SHP77 (cell line): ENCODE results near the gene ZDHHC9.
"Not testable (repeated sequence)": the region's sequence is repeated elsewhere in the genome, so short reads cannot be mapped to it uniquely, and the experiment has no call there.

Experiments
- DNase-seq, 2 experiments: peaks; one replicate each; lab custom pipeline; 2025; lab: John Stamatoyannopoulos, UW

The ZDHHC9 gene

DNA sequence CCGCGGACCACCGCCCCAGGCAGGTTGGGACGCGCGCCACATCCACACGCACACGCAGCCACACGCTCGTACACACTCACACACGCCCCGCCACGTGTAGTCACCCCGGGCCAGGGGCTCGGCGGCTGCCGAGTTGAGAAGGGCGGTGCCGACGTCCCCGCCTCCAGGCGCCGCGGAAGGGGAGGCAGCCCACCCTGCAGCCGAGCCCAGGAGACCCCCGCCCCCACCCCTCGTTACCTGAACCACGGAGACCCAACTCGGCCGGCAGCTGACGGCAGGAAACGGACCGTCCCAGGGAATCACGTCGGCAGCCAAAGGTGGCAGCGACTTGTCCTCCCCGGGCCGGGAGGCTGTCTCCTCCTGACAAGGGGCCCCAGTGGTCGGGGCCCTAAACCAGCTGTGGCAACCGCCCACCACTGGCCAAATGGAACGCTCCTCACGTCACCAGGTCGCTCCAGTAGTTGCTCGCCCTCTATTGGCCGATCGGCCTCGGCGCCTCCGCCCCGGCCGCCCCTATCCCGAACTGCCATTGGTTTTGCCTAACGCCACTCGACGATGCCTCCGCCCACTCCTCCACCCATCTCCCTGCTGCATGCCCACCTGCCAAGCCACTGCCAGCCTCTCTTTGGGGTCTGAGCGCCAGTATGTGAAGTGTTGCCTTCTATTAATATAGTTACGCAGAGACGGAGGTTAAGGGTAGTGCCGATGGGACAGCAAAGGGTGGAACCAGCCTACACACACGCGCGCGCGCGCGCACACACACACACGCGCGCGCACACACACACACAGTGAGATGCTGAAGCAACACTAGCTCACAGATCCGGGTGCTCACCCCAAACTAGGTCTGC is at the start of gene ZDHHC9:
Gene ZDHHC9, minus strand, starts transcription at position 428 of the 848 bp plus-strand sequence. CDS start 1,941 bp downstream, outside the sequence.
- DNase-seq: peak; percentile 69 to 78

DNA sequence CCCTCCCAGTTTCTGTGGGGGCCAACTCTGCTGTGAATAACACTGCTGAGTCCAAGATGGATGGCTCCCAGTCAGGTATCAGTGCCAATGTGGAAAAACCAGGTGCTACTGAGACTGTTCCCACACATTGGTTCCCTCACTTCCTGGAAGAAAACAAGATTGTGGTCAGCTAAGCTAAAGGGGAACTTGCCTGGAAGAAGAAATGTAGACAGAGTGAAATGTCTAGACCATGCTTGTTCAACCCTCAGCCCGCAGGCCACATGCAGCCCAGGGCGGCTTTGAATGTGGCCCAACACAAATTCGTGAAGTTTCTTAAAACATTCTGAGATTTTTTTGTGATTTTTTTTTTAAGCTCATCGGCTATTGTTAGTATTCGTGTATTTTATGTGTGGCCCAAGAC is 33.7 kb upstream of the ZDHHC9 start:
- no peak for DNase-seq

- peak; percentile 62 to 66 for DNase-seq
Observed at GRCh38 chrX:129876771-129877305, 33.2 kb upstream of the ZDHHC9 start.

- DNase-seq: peak in 1 of 2 experiments; percentile 7
Observed at GRCh38 chrX:129875669-129876068, 32.0 kb upstream of the ZDHHC9 start.

- DNase-seq: no peak
Observed at GRCh38 chrX:129872524-129872923, 28.8 kb upstream of the ZDHHC9 start.

- not testable (repeated sequence) for DNase-seq
Observed at GRCh38 chrX:129866321-129866720, 22.6 kb upstream of the ZDHHC9 start.

DNA sequence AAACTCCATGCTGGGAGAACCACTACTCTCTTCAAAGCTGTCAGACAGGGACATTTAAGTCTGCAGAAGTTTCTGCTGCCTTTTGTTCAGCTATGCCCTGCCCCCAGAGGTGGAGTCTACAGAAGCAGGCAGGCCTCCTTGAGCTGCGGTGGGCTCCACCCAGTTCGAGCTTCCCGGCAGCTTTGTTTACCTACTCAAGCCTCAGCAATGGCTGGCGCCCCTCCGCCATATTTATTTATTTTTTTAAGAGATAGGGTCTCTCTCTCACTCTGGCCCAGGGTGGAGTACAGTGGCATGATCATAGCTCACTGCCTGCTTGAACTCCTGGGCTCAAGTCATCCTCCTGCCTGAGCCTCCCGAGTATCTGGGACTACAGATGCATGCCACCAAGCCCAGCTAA is 15.4 kb upstream of the ZDHHC9 start:
- not testable (repeated sequence) for DNase-seq

DNA sequence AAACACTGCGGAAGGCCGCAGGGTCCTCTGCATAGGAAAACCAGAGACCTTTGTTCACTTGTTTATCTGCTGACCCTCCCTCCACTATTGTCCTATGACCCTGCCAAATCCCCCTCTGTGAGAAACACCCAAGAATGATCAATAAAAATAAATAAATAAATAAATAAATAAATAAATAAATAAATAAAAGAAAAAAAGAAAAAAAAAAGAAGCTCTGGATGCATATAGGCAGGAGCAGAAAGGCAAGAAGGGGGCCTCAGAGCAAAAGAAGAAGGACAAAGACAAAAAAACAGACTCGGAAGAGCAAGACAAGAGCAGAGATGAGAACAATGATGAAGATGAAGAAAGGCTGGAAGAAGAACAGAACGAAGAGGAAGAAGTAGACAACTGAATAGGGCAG is 8.1 kb upstream of the ZDHHC9 start:
- DNase-seq: not testable (repeated sequence)

GRCh38 chrX:129846716-129847115 is 3.0 kb upstream of the ZDHHC9 start:
- no peak for DNase-seq

- DNase-seq: no peak
Observed at GRCh38 chrX:129845616-129846190, 2.0 kb upstream of the ZDHHC9 start.

DNA sequence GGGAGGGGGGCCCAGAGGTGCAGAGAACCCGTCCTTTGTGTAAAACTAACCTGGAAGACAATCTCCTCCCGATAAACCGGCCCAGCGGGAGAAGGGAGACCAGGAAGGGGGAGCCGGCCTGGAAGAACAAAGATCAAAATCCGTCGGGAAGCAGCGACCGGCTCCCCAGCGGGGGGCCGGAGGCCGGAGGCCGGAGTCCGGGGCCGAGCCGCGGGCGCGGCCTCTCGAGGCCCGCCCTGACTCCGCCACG is 552 bp downstream of the ZDHHC9 start:
- DNase-seq: no peak

DNA sequence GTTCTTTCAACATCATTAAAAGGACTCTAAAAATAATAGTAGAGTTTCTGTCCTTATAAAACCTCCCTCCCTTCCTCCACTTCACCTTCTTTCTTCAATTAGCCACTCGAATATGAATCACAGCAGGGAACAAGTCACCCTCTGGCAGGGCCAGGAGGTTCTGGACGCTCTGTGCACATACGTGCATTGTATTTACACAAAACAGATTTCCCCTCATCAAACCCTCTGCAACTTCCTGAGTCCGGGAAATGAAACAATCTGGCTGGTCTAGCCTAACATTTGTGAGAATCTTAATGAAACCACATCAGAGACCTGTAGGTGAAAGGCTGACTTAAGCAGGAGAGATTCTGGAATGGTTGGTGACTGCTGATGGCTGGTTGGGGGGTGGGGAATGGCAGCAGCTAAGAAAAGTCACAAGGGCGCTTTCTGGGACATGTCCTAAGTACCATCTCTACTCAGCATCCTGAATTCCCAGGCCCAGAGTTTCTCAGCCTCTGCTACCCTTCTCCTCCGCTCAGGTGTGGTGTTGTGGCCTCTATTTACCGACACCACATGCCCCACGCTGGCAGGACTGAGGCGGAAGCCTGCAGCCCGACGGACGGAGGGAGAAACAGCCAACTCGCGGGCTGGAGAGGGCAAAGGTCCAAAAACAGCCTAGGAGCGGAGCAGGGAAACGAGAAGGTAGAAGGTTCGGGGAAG is 1.0 kb downstream of the ZDHHC9 start:
- no peak for DNase-seq

DNA sequence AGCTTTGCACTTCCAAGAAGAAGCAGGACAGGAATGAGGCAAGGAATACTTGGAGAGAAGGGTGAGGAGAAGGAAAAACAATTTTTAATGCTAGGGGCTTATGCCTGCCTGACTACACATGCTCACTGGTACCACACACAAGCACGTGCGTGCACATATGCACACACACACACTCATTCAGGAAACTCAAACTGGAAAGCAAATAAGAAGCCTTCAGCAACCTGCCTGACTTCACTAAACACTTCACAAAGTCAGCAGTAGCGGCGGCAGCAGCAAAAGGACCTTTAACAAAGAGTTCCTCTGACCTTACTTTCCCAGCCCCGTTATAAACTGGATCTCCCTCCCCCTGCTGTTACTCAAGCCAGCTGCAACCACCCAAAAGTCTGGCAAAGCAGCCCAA is 3.3 kb downstream of the ZDHHC9 start:
- no peak for DNase-seq

DNA sequence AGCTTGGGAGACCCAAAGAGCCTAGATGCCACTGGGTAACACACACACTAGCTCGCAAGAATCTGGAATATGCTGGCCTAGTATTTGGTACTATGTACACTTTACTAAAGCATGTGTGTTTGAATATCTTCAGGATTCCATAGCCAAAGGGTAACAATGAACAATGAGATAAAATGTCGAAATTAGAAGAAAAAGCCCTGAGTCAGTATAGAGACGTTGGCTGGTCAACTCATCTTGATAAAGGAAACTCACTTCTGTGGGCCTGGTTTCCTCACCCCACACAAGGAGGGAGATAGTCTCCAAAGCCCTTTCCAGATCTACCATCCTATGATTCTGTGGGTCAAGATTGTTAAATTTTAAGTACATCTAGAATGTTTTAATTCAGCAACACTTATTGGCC is 6.9 kb downstream of the ZDHHC9 start:
- no peak for DNase-seq

- DNase-seq: no peak
Observed at GRCh38 chrX:129833153-129833990, 10.3 kb downstream of the ZDHHC9 start.

GRCh38 chrX:129831091-129831885 is 12.4 kb downstream of the ZDHHC9 start:
- DNase-seq: peak in 1 of 2 experiments; percentile 9

GRCh38 chrX:129830494-129830893 is 13.2 kb downstream of the ZDHHC9 start:
- no peak for DNase-seq

DNA sequence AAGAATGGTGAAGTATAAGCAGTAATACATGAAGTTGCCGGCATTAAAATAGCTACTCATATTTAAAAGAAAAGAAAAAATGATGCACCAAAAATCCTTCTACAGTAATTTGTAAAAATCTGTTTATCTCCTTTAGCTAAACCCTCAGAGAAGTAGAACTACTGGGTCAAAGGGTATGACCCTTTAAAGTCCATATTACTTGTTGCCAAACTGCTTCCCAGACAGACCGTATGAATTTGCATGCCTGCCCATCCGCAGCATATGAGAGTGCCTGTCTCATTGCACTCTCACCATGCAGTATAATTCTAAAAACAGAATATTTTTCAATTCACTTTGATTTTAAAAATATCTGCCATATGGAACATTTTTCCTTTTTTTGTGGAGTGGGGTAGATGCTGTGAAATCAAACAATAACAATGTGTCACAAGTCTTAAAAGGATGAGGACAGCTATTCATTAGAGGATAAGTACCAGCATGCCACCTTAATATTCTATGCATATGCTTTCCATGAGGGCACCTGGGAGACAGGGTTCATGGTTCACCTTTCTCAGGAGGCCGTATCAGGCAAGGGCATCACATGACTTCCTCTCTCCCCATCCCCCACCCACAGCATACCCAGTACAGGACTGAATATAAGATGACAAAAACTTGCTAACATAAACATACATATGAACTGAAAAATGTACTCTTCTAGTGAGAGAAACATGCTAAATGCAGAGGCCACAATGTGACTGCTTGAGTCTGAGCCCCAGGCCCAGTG is 17.8 kb downstream of the ZDHHC9 start:
- DNase-seq: no peak

DNA sequence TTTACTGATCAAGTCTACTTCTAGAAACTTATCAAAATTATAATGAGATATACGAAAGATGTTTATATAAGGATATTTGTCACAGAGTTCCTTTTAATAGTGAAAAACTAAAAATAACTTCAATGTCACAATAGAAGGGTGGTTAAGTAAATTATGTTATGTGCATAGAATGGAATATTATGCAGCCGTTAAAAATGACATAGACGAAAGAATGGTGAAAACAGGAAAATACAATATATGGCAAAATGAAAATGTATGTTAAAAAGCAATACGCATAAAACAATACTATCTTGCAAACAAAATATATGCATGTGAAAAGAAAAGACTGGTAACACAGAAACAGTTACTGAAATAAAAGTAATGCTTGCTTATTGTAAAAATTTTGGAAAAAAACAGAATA is 19.1 kb downstream of the ZDHHC9 start:
- DNase-seq: no peak

DNA sequence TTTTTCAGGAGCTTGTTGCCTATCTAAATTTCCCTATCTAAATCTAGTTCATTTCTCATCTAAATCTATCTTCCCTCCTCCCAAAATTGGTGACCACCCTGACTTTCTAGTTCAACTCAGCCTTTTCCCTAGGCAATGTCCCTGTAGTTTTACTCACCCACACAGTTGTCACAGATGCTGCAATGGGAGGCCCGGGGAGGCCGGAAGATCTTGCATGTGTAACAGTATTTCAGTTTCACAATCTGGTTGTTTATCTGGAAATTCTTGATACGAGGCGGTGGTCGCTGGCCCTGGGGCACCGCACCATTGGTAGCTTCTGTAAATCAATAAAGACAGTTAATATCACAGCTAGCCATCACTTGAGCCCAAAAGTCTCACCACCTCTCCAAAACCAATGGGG is 20.2 kb downstream of the ZDHHC9 start:
- DNase-seq: no peak
